Measurements from ENCODE around the gene BFAR. TPM values are rescaled to one million over a fixed set of nuclear protein-coding genes. Genes with fewer than 3 reads are reported as not detected.

BFAR gene
- total RNA-seq, 1 experiment from 2014 or later, result 91.7 TPM

GRCh38 chr16:14640538-14640937, 7.8 kb downstream of the BFAR start:
- no peak overlapping the region for H3K4me3 Mint-ChIP-seq
- Histone ChIP-seq H2AFZ (ENCODE audit: low read length) (no peak overlapping the region), H3K23me2 (ENCODE audit: insufficient read length, low read depth, low read length, poor library complexity, severe bottlenecking) (no peaks in the 10 kb centered on the region), H3K9me3 (ENCODE audit: control insufficient read depth, low read depth, low read length) (no peaks in the 10 kb centered on the region), H3K27ac (ENCODE audit: insufficient read length, low read depth, low read length) (no peak overlapping the region), H3T11ph (ENCODE audit: low read length) (no peak overlapping the region), H3K18ac (ENCODE audit: insufficient read length, low read depth, low read length) (no peak overlapping the region), H3K56ac (ENCODE audit: insufficient read length, low read depth, low read length) (no peak overlapping the region), H3K4ac (ENCODE audit: low read depth, low read length) (no peak overlapping the region), H2BK5ac (ENCODE audit: insufficient read length, low read length) (no peak overlapping the region), H2AK5ac (ENCODE audit: insufficient read length, low read length) (no peak overlapping the region), H4K20me1 (ENCODE audit: control insufficient read depth, insufficient read depth, insufficient read length) (no peaks in the 10 kb centered on the region), H3K9ac (ENCODE audit: extremely low read depth, insufficient read length, low read length) (no peak overlapping the region), H3K14ac (ENCODE audit: insufficient read depth, low read length) (no peak overlapping the region), H3K27me3 (ENCODE audit: insufficient read depth, low read length) (no peaks in the 10 kb centered on the region), H4K8ac (replicated peaks; ENCODE audit: insufficient read length, low read depth, low read length) (no peak overlapping the region), H2BK120ac (ENCODE audit: low read depth, low read length, poor library complexity, severe bottlenecking) (no peak overlapping the region), H3K79me2 (ENCODE audit: insufficient read depth, low read length) (peaks cover 32% of the 10 kb centered on the region; the same call in 1 of the 2 replicates), H3K4me1 (ENCODE audit: insufficient read depth, low read length) (peaks cover 2% of the 10 kb centered on the region; the same call in 1 of the 2 replicates), H2BK20ac (ENCODE audit: low read depth, low read length, poor library complexity, severe bottlenecking) (no peak overlapping the region), H2BK12ac (ENCODE audit: insufficient read length, low read depth, low read length) (no peak overlapping the region), H4K5ac (ENCODE audit: insufficient read length, low read depth, low read length) (no peak overlapping the region), H3K4me2 (ENCODE audit: insufficient read depth, insufficient read length, low read length) (no peak overlapping the region), H2BK15ac (ENCODE audit: low read depth, low read length) (no peak overlapping the region), H3K23ac (ENCODE audit: insufficient read length, low read depth, low read length) (no peak overlapping the region), H3K79me1 (ENCODE audit: insufficient read depth, low read depth, low read length, poor library complexity, severe bottlenecking) (peaks cover 15% of the 10 kb centered on the region), H4K91ac (ENCODE audit: insufficient read length, low read depth, low read length) (no peak overlapping the region)
- no peaks in the 10 kb centered on the region for H3K27me3 Mint-ChIP-seq (ENCODE audit: low read depth)
- WGBS (ENCODE audit: extremely low coverage, insufficient read length, low lambda C conversion rate), result no CpG with 5 or more reads among the region's 10 CpGs
- DNase-seq, result no peak
- H3K4me1 Mint-ChIP-seq, result peaks cover 52 to 61% of the 10 kb centered on the region in 2 experiments
- H3K36me3 Mint-ChIP-seq (ENCODE audit: insufficient read depth in 1 of 3, low read depth in 3 of 3), result peaks cover 19 to 67% (median 41%) of the 10 kb centered on the region in 3 experiments; a peak in 6 of 7 replicates
- H3K9me3 Mint-ChIP-seq, result no peaks in the 10 kb centered on the region
- no peak for TF ChIP-seq CTCF (conservative IDR thresholded peaks at IDR 0.05)
- H3K27ac Mint-ChIP-seq, result peak overlapping the region; percentile 50 to 89 (median 82); a peak in 4 of 7 replicates
